NCI-H446 (cell line): ENCODE results near the gene DNAJC4.

Experiments used
- DNase-seq, 2 experiments: peaks; one replicate each; lab custom pipeline; 2025; lab: John Stamatoyannopoulos, UW

DNAJC4 gene

DNA sequence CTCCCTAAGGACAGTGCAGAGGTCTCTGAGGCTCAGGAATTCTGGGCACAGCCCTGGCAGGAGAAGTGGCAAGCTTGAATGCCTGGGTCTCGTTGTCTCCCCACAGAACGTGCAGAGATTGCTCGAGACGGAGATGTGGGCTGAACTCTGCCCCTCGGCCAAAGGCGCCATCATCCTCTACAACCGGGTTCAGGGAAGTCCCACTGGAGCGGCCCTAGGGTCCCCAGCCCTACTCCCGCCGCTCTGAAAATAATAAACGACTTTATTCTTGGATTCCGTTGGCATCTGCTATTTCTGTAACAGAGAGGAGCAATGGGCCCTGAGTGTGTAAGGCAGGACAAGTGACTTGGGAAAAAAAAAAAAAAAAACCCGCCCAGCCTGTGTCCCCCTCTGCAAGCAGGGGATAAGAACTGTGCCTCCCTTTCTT, 591 bp upstream of the DNAJC4 start:
- no peak for DNase-seq

DNA sequence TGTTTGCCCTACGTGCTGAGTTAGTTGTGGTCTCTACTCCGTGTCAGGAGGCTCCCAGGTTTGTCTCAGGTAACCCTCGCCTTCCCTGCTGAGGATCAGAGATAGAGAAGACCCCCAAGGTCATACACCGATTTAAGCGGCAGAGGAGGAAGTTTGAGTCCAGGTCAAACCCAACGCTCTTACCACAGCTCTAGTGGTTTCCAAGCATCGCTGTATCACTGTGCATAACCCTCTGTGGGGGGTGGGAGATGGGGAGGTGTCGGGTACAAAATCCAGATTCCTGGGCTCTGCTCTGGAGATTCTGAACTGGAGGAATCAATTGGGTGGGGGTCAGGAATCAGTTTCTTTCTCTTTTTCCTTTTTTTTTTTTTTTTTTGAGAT, 627 bp downstream of the DNAJC4 start:
- DNase-seq = no peak

DNA sequence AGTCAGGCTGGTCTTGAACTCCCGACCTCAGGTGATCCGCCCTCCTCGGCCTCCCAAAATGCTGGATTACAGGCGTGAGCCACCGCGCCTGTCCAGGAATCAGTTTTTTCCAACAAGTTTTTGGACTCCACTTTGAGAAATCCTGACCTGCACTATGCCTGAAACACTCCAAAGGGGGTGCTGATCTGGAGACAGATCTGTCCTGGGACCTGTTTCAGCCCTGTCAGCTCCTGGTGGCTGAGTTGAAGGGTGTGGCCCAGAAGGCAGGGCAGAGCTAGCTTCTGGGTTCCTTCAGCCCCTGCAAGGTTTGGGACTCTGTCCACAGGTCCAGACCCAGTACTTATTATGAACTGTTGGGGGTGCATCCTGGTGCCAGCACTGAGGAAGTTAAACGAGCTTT, 1.2 kb downstream of the DNAJC4 start:
- DNase-seq = no peak

DNA sequence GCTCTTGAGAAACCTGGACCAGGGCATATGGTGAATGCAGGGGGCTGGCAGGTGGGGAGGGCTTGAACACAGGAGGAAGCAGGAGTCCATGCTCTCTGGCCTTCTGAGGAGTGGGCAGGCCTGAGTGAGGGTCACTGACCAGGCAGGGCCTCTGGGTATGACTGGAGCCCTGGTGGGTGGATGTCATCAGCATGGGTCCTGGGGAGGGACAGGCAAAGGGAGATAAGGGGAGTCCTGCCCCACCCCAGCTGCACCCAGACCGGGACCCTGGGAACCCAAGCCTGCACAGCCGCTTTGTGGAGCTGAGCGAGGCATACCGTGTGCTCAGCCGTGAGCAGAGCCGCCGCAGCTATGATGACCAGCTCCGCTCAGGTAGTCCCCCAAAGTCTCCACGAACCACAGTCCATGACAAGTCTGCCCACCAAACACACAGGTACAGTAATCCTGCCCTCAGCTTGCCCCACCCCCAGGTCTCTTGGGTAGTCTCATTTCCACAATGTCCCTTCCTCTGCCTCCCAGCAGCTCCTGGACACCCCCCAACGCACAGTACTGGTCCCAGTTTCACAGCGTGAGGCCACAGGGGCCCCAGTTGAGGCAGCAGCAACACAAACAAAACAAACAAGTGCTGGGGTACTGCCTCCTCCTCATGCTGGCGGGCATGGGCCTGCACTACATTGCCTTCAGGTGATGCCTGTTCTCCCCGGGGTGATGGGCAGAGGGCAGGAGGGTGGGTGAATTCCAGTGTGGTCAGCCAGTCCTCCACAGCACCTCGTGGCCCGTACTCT, 2.0 kb downstream of the DNAJC4 start:
- DNase-seq = no peak

DNA sequence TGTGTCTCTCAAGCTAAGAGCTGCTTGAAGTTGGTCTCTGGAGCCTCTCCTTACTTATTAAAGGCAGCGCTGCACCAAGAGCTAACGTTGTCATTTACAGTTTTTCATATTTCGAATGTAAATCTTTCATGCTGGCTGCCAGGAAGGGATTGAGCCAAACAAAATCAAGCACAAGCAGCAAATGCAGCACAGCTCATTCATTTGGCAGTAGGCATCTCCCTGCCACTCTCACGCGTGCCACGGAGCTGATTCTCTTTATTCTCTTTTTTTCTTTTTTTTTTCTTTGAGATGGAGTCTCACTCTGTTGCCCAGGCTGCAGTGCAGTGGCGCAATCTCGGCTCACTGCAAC, 2.6 kb downstream of the DNAJC4 start:
- no peak for DNase-seq

DNA sequence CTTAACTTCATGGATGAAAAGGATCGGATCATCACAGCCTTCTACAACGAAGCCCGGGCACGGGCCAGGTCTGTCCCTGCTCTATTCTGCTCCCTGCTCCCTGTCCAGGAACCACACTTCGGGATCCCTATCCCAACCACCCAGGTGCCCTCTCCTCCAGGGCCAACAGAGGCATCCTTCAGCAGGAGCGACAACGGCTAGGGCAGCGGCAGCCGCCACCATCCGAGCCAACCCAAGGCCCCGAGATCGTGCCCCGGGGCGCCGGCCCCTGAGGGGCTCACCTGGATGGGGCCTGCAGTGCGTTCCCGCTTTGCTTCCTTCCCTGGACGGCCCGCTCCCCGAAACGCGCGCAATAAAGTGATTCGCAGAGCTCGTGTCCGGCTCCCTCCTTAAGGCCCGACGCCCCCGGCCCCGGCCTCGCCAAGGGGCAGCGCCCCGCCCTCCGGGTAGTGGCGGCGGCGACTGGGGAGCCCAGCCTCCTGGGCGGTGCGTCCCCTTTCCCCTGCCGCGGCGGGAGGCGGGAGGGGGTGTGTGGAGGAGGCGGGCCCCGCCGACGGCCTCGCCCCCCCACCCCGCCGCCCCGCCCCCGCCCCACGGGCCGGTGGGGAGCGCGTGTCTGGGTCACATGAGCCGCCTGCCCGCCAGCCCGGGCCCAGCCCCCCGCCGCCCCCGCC, 3.7 kb downstream of the DNAJC4 start, which contains the start of gene VEGFB:
Gene VEGFB, plus strand, starts transcription at position 672 of the 674 bp plus-strand sequence. CDS start 250 bp downstream, outside the sequence.
- DNase-seq = peak in 1 of 2 experiments; percentile 70

DNA sequence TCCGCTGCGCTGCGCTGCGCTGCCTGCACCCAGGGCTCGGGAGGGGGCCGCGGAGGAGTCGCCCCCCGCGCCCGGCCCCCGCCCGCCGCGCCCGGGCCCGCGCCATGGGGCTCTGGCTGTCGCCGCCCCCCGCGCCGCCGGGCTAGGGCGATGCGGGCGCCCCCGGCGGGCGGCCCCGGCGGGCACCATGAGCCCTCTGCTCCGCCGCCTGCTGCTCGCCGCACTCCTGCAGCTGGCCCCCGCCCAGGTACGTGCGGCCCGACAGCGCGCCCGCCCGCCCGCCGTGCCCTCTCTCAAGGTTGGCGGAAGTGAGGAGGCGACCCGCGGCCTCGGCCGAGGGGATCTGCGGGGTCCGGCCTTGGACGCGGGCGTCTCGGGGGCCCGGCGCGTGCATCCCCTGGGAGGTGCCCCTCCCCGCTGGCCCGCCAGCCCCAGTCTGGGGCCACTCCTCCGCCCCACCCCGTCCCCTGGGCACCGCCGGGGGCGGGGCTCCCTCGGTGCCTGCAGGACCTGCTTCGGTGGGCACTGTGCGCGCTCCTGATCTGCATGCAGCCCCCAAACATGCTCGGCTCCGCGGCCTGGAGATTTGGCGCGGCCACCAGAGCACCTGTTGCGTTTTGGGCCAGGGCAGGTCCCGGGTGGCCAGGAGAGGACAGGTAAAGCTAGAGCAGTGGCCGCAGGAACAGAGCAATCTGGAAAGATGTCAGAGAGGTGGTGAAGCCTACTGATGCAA, 4.5 kb downstream of the DNAJC4 start:
- peak in 1 of 2 experiments; percentile 59 for DNase-seq

DNA sequence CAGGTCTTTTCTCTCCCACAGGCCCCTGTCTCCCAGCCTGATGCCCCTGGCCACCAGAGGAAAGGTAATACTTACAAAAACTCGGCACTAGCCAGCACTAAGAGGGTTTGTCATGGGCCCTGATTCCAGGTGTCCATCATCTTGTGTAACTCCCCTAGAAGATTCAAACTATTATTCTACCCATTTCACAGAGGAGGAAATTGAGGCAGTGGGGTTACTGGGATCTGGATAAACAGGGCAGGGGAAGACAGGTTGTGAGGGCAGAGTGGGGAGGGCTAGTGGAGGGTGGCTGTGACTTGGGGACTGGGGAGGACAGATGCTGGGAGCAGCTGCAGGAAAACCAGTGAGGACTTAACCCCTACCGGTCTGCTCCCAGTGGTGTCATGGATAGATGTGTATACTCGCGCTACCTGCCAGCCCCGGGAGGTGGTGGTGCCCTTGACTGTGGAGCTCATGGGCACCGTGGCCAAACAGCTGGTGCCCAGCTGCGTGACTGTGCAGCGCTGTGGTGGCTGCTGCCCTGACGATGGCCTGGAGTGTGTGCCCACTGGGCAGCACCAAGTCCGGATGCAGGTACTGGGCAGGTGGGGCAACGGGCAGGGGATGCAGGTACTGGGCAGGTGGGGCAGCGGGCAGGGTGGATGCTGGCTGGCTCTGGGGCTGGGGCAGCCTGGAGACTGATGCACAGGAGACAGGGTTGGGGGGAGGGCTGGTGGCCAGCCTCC, 5.3 kb downstream of the DNAJC4 start:
- DNase-seq = no peak

DNA sequence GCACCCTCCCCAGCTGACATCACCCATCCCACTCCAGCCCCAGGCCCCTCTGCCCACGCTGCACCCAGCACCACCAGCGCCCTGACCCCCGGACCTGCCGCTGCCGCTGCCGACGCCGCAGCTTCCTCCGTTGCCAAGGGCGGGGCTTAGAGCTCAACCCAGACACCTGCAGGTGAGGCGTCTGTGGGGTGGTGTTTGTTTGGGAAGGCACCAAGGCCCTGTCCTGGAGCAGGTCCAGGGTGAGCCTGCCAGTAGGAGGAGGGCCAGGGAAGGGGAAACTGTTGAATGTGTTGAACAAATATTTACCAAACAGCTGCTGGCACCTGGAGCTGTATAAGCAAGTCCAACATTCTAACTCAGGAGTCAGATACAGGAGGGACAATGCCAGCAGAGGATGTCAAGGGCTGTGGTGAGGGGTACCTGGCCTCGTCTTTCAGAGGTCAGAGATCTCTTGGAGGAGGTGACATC, 7.2 kb downstream of the DNAJC4 start:
- no peak for DNase-seq

DNA sequence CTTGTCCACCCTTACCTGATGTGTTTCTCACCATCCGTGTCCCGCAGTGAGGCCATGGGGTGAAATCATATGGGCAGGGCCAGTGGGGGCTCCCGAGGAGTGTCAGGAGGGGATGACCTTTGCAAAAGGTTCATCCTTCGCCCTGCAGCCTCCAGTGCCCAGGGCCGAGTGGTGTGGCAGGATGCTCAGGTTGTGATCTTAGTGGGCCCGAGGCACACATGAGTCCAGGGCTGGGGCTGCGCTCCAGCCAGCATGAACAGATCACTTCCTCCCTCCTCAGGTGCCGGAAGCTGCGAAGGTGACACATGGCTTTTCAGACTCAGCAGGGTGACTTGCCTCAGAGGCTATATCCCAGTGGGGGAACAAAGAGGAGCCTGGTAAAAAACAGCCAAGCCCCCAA, 7.7 kb downstream of the DNAJC4 start:
- DNase-seq = no peak

DNA sequence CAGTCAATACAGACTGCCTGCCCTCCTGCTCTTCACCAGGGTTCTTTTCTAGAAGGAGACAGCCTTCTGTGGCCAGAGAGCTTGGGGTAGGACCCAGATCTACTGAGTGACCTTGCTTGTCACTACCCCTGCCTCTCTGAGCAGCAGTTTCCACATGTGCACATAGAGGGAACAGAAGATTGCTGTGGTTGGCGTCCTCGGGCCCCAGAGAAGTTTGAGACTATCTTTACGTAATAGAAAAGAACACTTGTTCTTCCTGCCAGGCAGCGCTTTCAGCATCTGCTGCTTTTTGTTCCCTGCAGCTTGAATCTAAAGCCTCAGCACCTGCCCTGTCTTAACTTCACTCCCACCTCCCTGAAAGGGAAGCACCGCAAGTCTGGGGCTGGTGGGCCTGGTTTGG, 8.7 kb downstream of the DNAJC4 start:
- DNase-seq = no peak

DNA sequence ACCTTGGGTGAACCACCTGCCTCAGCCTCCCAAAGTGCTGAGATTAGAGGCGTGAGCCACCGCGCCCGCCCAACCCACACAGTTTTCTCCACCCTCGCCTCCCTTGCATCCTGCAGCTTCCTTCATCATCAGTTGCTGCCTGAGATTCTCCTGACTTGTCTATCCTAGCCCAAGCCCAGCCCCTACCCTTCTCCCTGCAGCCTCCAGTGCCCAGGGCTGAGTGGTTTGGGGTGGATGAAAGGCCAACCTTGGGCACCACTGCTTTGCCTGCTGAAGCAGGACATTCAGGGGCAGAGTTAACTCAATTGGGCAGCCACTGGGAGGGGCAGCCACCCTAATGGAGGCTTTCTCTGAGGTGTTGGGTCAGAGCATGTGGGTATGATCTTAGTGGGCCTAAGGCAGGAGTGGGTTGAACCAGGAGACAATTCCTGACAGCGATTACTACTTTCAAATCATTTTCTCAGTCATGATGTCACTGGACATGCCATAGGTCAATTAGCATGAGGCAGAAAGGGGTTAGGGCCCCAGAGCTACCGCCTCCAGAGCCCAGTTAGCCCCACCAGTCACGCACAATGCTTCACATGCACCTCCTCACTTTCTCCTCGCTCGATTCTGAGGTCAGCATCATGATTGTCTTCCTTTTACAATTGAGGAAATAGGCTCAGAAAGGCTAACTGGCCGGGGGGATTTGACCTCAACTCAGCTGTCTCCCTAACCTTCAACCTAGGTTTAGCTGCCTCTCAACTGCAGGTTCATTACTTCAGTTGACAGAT, 9.5 kb downstream of the DNAJC4 start:
- DNase-seq = no peak

DNA sequence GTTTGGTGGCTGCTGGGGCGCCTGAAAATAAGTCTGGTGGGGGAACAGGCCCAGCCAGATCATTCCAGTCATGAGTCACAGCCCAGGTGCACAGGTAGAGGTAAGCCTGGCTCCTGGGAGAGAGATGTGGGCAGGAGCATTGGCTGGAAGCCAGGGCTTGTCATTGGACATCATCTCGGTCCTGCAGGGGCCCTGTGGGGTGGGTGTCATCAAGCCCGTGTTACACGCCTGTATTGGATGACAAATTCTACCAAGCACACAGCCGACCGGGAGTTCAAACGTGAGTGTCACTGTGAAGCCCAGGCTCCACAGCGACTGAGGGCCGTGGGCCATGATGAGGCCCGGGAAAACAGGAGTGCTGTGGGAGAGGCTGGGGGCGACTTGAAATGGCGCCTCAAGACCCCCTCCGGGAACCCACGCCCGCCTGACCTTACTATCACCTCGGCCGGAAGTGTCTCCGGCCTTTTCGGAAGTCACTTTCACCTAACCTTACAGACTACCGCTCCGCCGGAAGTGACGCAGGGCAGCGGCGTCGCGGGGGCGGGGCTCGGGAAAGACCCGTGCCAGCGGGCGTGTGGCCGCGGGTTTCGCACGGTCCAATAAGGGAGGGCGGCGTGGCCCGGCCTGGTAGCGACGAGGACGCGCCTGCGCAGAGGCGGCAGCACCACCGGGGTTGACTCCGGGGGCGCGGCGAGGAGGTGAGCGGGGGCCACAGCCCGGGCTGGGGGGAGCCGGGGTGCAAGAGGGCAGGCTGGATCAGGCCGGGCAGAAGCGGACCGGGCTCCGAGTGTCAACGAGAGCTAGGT, 10.3 kb downstream of the DNAJC4 start, which contains the start of gene FKBP2:
Gene FKBP2, plus strand, starts transcription at position 661 of the 806 bp plus-strand sequence. CDS start 1,293 bp downstream, outside the sequence.
- peak; percentile 96 to 99 for DNase-seq

DNA sequence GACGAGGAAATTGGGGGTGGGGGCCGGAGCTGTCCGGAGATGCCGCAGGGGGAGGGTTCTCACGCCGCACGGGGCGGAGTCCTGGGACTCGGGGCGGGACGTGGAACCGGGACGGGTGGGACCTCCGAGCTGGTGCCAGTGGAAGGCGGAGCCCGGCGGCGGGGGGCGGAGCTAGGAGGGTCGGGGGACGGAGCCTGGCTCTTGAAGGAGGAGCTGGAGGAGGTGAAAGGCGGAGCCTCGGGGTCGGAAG, 10.8 kb downstream of the DNAJC4 start:
- peak; percentile 98 to 99 for DNase-seq

DNA sequence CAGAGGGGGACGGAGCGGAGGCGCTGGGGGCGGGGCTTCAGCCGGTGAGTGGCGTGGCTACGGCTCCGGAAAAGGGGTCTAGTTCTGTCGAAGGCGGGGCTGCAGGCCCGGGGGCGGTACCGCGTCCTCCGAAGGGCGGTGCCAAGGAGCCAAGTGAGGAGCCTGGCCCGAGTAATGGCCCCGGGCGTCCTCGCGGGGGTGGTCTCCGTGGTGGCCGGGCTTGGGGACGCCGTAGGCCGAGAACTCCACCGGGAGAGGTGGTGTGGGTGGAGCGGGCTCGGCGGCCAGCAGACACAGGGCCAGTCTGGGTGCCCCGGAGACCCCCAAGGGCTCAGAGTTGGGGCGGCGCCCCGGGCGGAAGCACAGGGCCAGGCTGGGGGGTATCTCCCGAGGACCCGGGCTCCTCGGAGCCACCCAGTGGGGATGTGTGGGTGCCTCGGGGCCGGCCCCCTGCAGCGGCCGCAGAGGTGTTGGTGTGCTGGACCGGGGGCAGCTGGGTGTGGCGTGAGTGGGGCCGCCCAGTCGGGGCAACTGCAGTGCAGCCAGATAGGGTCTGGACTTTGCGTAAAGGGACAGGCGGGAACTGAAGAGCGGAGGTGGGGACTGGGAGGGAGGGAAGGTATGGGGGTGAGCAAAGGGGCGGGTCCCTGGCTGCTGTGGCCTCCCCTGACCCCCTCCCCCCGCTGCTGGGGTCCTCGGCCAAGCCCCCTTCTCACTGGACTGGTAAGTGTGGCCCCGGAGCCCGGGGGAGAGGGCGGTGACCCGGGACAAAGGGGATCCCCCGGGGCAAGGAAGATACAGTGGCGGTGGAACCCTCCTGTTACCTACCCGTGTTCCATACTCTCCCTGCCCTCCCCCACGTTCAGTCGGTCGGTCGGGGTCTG, 11.4 kb downstream of the DNAJC4 start:
- DNase-seq = peak in 1 of 2 experiments; percentile 61

DNA sequence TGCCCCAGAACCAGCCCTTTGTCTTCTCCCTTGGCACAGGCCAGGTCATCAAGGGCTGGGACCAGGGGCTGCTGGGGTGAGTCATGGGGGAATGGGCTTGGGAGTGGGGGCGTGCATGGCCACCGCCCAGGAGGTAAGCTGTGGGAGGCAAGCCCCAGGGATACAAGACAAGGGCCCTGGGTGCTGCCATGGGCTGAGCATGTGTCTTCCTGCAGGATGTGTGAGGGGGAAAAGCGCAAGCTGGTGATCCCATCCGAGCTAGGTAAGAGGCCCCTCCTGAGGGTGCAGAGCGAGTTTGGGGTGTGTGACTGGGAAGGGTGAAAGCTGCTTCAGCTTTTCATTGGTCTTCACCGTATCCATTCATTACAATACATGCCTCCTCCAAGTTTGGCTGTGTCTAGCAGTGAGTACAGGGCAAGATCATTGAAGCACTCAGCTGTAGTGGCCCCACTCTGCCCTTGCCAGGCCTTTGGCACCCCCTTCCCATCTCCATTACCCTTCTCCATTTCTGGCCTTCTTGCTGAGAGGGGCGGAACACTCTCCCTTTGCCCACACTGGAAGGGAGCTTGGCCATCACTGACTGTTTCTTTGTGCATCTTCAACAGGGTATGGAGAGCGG, 13.0 kb downstream of the DNAJC4 start:
- no peak for DNase-seq

DNA sequence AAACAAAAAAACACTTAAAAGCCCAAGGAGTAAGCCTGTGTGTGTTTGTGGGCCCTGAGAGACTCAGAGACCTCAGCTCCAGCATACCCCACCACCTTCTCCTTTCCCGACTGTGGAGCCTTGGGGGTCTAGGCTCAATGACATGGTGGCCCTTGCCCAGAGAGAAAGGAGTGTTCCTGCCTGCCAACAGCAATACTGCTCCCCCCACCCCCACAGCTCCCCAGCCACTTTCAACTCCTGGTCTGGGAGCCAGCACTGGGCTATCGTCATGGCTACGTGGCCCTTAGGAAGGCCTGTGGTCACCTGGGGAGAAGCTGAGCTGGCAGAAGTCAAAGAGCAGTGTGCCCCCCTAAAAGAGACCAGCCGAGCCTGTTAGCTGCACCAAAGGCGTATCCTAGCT, 13.8 kb downstream of the DNAJC4 start:
- DNase-seq = no peak

DNA sequence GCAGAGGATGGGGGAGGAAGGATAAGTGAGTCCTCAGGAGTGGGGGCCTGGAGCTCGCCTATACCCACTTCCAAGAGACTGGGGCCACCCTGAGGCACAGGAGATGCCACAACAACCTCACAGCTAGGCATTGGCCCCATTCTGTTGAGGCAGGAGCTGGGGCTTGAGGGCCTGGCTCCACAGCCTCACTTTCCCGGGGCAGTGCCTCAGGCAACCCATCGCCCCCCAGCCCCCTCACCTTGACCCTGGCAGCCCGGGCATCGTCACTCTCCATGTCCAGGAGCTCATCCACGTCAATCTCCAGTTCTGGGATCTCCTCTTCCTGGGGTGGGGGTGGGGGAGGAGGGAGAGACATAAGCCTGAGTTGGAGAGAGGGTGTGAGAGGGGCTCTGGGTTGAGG, 14.6 kb downstream of the DNAJC4 start:
- DNase-seq = no peak

DNA sequence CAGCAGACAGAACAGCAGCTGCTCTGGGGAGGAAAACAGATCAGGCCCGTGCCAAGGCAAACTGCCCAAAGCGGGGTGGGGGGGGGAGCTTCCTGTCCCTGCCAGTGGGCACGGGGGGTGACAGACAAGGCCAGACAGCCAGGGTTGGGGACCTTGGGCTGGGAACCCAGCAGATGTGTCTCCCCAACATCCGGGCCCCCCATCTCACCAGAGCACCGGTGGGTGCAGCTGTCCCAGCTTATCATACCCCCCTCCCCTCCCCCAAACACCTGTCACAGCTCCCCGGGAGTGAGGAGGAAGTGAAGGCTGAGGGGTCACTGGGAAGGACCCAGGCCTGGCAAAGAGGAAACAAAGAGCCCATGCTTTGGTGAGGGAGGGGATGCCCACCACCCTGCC, 15.1 kb downstream of the DNAJC4 start:
- peak in 1 of 2 experiments; percentile 40 for DNase-seq
